Loucy (cell line): ENCODE measurements around the gene TGFBR3L.

Source experiments
- H2AFZ ChIP-seq: fragments of 200-600 bp; sonication (generic); 2 replicates; pipeline ENCODE4 v1.6.0; 2016; ENCODE audit warnings: antibody characterized with exemption, mild to moderate bottlenecking, low read length, moderate library complexity
- H3F3A ChIP-seq: fragments of 200-600 bp; 2 replicates; pipeline ENCODE4 v1.6.0; 2016; ENCODE audit warnings: antibody characterized with exemption, low read depth, mild to moderate bottlenecking
- H3K27me3 ChIP-seq: fragments of 200-600 bp; sonication (generic); 2 replicates; pipeline ENCODE4 v1.6.1; 2014; ENCODE audit warnings: low read length, mild to moderate bottlenecking; ENCODE audit not compliant: insufficient read depth, poor library complexity, severe bottlenecking
- H3K36me3 ChIP-seq: fragments of 200-600 bp; sonication (generic); 2 replicates; pipeline ENCODE4 v1.6.1; 2016; ENCODE audit warnings: low read length; ENCODE audit not compliant: insufficient read depth
- H3K4me1 ChIP-seq: fragments of 200-600 bp; sonication (generic); 2 replicates; pipeline ENCODE4 v1.5.1; 2014; ENCODE audit warnings: low read length, mild to moderate bottlenecking; ENCODE audit not compliant: insufficient read depth, poor library complexity, severe bottlenecking
- H3K4me2 ChIP-seq: fragments of 200-600 bp; sonication (generic); 2 replicates; pipeline ENCODE4 v1.6.0; 2014; ENCODE audit warnings: antibody characterized with exemption, low read length, low read depth, mild to moderate bottlenecking; ENCODE audit not compliant: poor library complexity, severe bottlenecking
- H3K4me3 ChIP-seq: fragments of 200-600 bp; sonication (generic); 2 replicates; pipeline ENCODE4 v1.5.1; 2014; ENCODE audit warnings: low read length, mild to moderate bottlenecking, mixed read lengths; ENCODE audit not compliant: poor library complexity, severe bottlenecking
- H3K79me2 ChIP-seq: fragments of 200-600 bp; sonication (generic); 2 replicates; pipeline ENCODE4 v1.6.1; 2014; ENCODE audit warnings: low read length; ENCODE audit not compliant: insufficient read depth
- H3K9ac ChIP-seq: fragments of 200-600 bp; sonication (generic); 2 replicates; pipeline ENCODE4 v1.6.0; 2014; ENCODE audit warnings: mild to moderate bottlenecking, low read depth, low read length, moderate library complexity; ENCODE audit not compliant: poor library complexity, severe bottlenecking
- H3K9me2 ChIP-seq: fragments of 200-600 bp; sonication (generic); replicated peaks from 2 replicates; pipeline ENCODE4 v1.6.1; 2016; ENCODE audit warnings: low read depth, low read length, mixed read lengths
- H3K9me3 ChIP-seq: fragments of 200-600 bp; sonication (generic); 2 replicates; pipeline ENCODE4 v1.6.1; 2014; ENCODE audit warnings: mild to moderate bottlenecking, antibody characterized with exemption, low read length, low read depth; ENCODE audit not compliant: insufficient read depth
- H4K20me1 ChIP-seq: fragments of 200-600 bp; sonication (generic); 2 replicates; pipeline ENCODE4 v1.6.0; 2014; ENCODE audit warnings: antibody characterized with exemption, low read length, mild to moderate bottlenecking; ENCODE audit not compliant: insufficient read depth, poor library complexity, severe bottlenecking
- CTCF ChIP-seq: fragments of 200-600 bp; sonication (generic); conservative IDR thresholded peaks from 2 replicates; pipeline ENCODE4 v1.5.1; 2014; ENCODE audit warnings: mild to moderate bottlenecking, antibody characterized with exemption, low read length
- EZH2phosphoT487 ChIP-seq: fragments of 200-600 bp; IDR thresholded peaks from 2 replicates; pipeline ENCODE4 v1.6.1; 2018; ENCODE audit warnings: antibody characterized with exemption, mild to moderate bottlenecking, moderate library complexity, borderline replicate concordance

The TGFBR3L gene

GRCh38 chr19:7919610-7920518 lies 5.2 kb downstream of the TGFBR3L start, which contains the start of gene SNAPC2:
SNAPC2 (plus strand) TSS chr19:7920338; CDS start chr19:7920367, 29 bp downstream.
- Histone ChIP-seq H3K4me1 (peaks cover 12% of the 10 kb centered on the region), H3K27me3 (no peaks in the 10 kb centered on the region), H3F3A (no peaks in the 10 kb centered on the region), H3K9ac (peak within 1 kb of the TSS; percentile 75), H3K9me3 (no peaks in the 10 kb centered on the region), H3K4me2 (peak within 1 kb of the TSS; percentile 97), H4K20me1 (peaks cover 8% of the 10 kb centered on the region), H3K36me3 (no peaks in the 10 kb centered on the region), H2AFZ (peak within 1 kb of the TSS; percentile 85), H3K4me3 (peak within 1 kb of the TSS; percentile 82), H3K9me2 (no peaks in the 10 kb centered on the region), H3K79me2 (no peaks in the 10 kb centered on the region)
- TF ChIP-seq CTCF (no peak), EZH2phosphoT487 (no peak)

- H3K4me3 ChIP-seq, result peak overlapping the region; percentile 82
- H3K9me2 ChIP-seq, result no peaks in the 10 kb centered on the region
- H3F3A ChIP-seq, result no peaks in the 10 kb centered on the region
- H3K36me3 ChIP-seq, result no peaks in the 10 kb centered on the region
- H2AFZ ChIP-seq, result peak overlapping the region; percentile 85
- peak overlapping the region; percentile 75 for H3K9ac ChIP-seq
- no peak for TF ChIP-seq CTCF
- no peak for TF ChIP-seq EZH2phosphoT487
- H3K9me3 ChIP-seq, result no peaks in the 10 kb centered on the region
- no peaks in the 10 kb centered on the region for H3K27me3 ChIP-seq
- H4K20me1 ChIP-seq, result peaks cover 8% of the 10 kb centered on the region
- H3K4me1 ChIP-seq, result peaks cover 12% of the 10 kb centered on the region
- H3K4me2 ChIP-seq, result peak overlapping the region; percentile 97
- no peaks in the 10 kb centered on the region for H3K79me2 ChIP-seq
These were observed 6.1 kb downstream of the TGFBR3L start for GRCh38 chr19:7920519-7921301.

GRCh38 chr19:7921302-7921966 lies 6.8 kb downstream of the TGFBR3L start:
- Histone ChIP-seq H2AFZ (peak overlapping the region; percentile 64; the same call in 1 of the 2 replicates), H3F3A (no peaks in the 10 kb centered on the region), H3K4me2 (peak overlapping the region; percentile 94), H3K27me3 (no peaks in the 10 kb centered on the region), H3K9me2 (no peaks in the 10 kb centered on the region), H4K20me1 (peaks cover 8% of the 10 kb centered on the region), H3K9ac (peak overlapping the region; percentile 73), H3K9me3 (no peaks in the 10 kb centered on the region), H3K4me1 (peaks cover 15% of the 10 kb centered on the region), H3K4me3 (peak overlapping the region; percentile 82), H3K79me2 (no peaks in the 10 kb centered on the region), H3K36me3 (no peaks in the 10 kb centered on the region)
- no peak for TF ChIP-seq CTCF
- TF ChIP-seq EZH2phosphoT487, result no peak
